ENCODE results near the gene RTP1.

GRCh38 chr3:187228740-187229139 is 31.5 kb downstream of the RTP1 start:
- TF ChIP-seq POLR2AphosphoS5 (IDR thresholded peaks at IDR 0.05; ENCODE audit: low read depth, low read length) = no peak
- no peak for TF ChIP-seq REST (IDR thresholded peaks at IDR 0.05; ENCODE audit: insufficient read depth in 1 of 2, low read depth in 2 of 2, low read length in 2 of 2)
- no peak for TF ChIP-seq TAF1 (IDR thresholded peaks at IDR 0.05; ENCODE audit: borderline replicate concordance, insufficient read depth, low read length)
- TF ChIP-seq SIN3A (IDR thresholded peaks at IDR 0.05; ENCODE audit: borderline replicate concordance, insufficient read depth, low read length) = no peak
- TF ChIP-seq FOXP2 (optimal IDR thresholded peaks at IDR 0.05; ENCODE audit: borderline replicate concordance, extremely low read depth, extremely low read length, insufficient read depth) = no peak

Measured in PFSK-1 (cell line).